Muscle layer of colon (tissue), 2 donors: ENCODE measurements around the gene TMEM81.

Experiments
- H3K27ac ChIP-seq: one replicate; pipeline ENCODE4 v1.7.0; 2013; ENCODE audit warnings: low read depth, mild to moderate bottlenecking, low read length, moderate library complexity
- H3K27me3 ChIP-seq, 2 donors: one replicate each; pipeline ENCODE4 v1.7.0; 2013; ENCODE audit warnings: low read length in 2 of 2, mild to moderate bottlenecking in 2 of 2; ENCODE audit not compliant: insufficient read depth in 2 of 2, control insufficient read depth in 1 of 2
- H3K36me3 ChIP-seq: one replicate; pipeline ENCODE4 v1.7.0; 2013; ENCODE audit warnings: mild to moderate bottlenecking, low read length; ENCODE audit not compliant: insufficient read depth
- H3K4me1 ChIP-seq: one replicate; pipeline ENCODE4 v1.7.0; 2013; ENCODE audit warnings: mild to moderate bottlenecking, low read length; ENCODE audit not compliant: insufficient read depth
- H3K4me3 ChIP-seq, 2 donors: one replicate each; pipeline ENCODE4 v1.7.0; 2013; ENCODE audit warnings: low read length in 2 of 2, low read depth in 1 of 2, mild to moderate bottlenecking in 1 of 2, moderate library complexity in 1 of 2
- H3K9ac ChIP-seq: one replicate; pipeline ENCODE4 v1.7.0; 2013; ENCODE audit warnings: low read length
- H3K9me3 ChIP-seq: one replicate; pipeline ENCODE4 v1.7.0; 2013; ENCODE audit warnings: mild to moderate bottlenecking, low read length
- donor health status: abdominal sarcoma.
- donor health status: Adenocarcinoma of cecum.

Gene TMEM81

DNA sequence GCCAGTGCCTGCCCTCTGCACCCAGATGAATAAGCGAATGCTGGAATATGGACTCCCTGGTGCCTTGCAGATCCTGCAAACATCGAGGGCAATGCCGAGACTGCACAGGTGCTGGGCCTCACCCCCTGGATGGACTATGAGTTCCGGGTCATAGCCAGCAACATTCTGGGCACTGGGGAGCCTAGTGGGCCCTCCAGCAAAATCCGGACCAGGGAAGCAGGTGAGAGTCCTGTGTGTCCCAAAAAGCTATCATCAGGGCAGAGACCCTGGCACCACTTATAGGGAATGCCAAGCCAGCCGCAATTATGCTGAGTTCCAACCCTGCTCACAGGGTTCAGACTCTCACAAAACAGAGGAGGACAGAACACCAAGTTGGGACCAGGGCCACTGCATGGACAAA, 17.2 kb downstream of the TMEM81 start:
- Histone ChIP-seq H3K9ac (no peak overlapping the region), H3K4me1 (peaks cover 7% of the 10 kb centered on the region)

DNA sequence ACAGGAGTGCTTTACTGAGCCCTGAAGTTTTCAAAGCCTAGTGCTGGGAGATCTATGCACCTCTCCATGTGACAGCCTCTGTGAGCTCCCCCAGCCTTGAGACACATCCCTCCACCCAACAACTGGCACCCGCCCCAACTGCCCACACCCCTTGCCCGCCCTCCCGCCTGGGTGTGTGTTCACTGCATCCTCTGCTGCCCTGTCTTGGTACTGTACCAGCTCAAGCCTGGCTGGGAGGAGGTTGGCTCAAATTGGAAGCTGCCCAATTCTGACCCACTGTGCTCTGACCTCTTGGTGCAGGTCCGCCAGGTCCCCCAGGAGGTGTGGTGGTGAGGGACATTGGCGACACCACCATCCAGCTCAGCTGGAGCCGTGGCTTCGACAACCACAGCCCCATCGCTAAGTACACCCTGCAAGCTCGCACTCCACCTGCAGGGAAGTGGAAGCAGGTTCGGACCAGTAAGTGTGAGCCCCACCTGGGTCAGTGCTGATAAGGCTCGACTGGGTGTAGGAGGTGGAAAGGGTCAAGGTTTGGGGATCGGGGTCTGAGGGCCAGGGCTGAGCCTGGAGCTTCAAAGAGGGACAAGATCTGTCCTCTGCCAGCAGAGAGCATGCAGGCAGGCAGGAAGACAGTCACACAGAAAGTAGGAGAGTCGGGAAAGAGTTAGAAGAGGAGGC, 18.0 kb downstream of the TMEM81 start:
- Histone ChIP-seq H3K36me3 (no peaks in the 10 kb centered on the region), H3K9me3 (no peaks in the 10 kb centered on the region), H3K9ac (no peak overlapping the region), H3K4me1 (peaks cover 7% of the 10 kb centered on the region), H3K4me3 (no peak overlapping the region), H3K27me3 (no peaks in the 10 kb centered on the region), H3K27ac (no peak overlapping the region)

More for the DNA sequence above, 17.2 kb downstream of the TMEM81 start:
- H3K9me3 ChIP-seq, result no peaks in the 10 kb centered on the region
- no peak overlapping the region for H3K4me3 ChIP-seq
- no peaks in the 10 kb centered on the region for H3K36me3 ChIP-seq
- no peaks in the 10 kb centered on the region for H3K27me3 ChIP-seq
- no peak overlapping the region for H3K27ac ChIP-seq

DNA sequence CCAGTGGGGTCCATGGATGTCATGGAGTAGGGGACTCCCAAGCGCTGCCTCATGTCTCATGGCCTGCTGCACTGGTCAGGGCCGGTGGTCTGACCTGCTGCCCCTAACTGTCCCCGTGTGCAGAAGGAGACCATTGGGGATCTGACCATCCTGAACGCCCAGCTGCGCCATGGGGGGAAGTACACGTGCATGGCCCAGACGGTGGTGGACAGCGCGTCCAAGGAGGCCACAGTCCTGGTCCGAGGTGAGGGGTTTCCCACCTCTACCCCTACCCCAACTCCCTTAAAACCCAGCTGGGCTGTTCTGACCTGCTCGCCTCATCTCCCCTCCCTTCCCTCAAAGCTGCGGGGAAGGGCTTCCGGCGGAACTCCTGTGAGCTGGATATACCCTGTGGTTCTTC, 18.6 kb downstream of the TMEM81 start:
- H3K36me3 ChIP-seq, result no peaks in the 10 kb centered on the region
- no peak overlapping the region for H3K4me3 ChIP-seq
- no peak overlapping the region for H3K27ac ChIP-seq
- H3K4me1 ChIP-seq, result peaks cover 7% of the 10 kb centered on the region
- H3K27me3 ChIP-seq, result no peaks in the 10 kb centered on the region
- no peak overlapping the region for H3K9ac ChIP-seq
- H3K9me3 ChIP-seq, result no peaks in the 10 kb centered on the region

DNA sequence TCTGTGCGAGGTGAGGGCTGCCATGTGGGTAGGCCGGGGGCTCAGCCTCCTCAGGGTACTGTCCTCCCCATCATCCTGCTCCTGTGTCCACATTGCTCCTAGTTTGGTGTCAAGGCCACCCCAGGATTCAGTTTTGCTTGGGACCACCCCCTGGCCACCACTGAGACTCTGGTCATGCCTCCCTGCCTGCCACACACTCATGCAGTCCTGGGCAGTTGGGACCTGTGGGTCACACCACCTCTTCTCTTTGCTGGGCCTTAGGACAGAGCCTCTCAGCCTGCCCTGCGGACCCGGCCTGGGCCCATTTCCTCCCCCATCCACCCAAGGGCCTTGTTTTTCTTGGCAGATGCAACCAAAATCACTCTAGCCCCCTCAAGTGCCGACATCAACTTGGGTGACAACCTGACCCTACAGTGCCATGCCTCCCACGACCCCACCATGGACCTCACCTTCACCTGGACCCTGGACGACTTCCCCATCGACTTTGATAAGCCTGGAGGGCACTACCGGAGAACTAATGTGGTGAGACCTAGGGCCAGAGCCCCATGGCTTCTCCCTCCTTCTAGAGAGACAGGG, 19.4 kb downstream of the TMEM81 start:
- no peak overlapping the region for H3K4me3 ChIP-seq
- H3K4me1 ChIP-seq, result peaks cover 7% of the 10 kb centered on the region
- H3K27ac ChIP-seq, result no peak overlapping the region
- H3K27me3 ChIP-seq, result no peaks in the 10 kb centered on the region
- no peaks in the 10 kb centered on the region for H3K36me3 ChIP-seq
- H3K9ac ChIP-seq, result no peak overlapping the region
- no peaks in the 10 kb centered on the region for H3K9me3 ChIP-seq

DNA sequence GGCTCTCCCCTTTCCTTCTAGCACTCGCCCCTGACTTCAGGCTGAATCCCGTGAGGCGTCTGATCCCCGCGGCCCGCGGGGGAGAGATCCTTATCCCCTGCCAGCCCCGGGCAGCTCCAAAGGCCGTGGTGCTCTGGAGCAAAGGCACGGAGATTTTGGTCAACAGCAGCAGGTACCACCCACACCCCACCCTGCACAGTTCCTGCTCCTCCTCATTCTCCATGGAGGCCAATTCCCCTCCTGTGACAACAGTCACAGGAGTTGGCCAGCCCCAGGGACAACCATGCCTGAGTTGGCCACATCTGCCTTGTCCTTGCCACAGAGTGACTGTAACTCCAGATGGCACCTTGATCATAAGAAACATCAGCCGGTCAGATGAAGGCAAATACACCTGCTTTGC, 20.0 kb downstream of the TMEM81 start:
- no peaks in the 10 kb centered on the region for H3K27me3 ChIP-seq
- peaks cover 7% of the 10 kb centered on the region for H3K4me1 ChIP-seq
- H3K9me3 ChIP-seq, result no peaks in the 10 kb centered on the region
- H3K9ac ChIP-seq, result no peak overlapping the region
- H3K4me3 ChIP-seq, result no peak overlapping the region
- H3K27ac ChIP-seq, result no peak overlapping the region
- H3K36me3 ChIP-seq, result no peaks in the 10 kb centered on the region

DNA sequence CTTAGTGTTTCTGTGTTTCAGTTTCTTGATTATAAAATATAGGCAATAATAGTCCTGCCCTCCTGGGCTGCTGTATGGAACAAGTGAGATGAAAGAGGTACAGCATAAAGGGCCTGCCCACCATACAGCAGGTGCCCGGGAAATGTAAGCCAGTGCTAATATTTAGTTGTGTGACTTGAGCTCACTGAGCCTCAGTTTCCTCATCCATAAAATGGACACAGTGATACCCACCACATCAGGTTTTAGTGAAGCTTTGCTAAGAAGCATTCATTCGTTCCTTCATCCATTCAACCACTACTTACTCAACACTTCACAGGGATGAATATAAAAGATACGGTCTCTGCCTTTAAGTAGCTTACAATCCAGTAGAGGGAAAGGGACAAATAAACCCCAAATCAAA, 21.4 kb downstream of the TMEM81 start:
- no peaks in the 10 kb centered on the region for H3K36me3 ChIP-seq
- no peaks in the 10 kb centered on the region for H3K4me1 ChIP-seq
- H3K27me3 ChIP-seq, result no peaks in the 10 kb centered on the region
- H3K9me3 ChIP-seq, result no peaks in the 10 kb centered on the region
- H3K27ac ChIP-seq, result no peak overlapping the region
- H3K9ac ChIP-seq, result no peak overlapping the region
- no peak overlapping the region for H3K4me3 ChIP-seq

DNA sequence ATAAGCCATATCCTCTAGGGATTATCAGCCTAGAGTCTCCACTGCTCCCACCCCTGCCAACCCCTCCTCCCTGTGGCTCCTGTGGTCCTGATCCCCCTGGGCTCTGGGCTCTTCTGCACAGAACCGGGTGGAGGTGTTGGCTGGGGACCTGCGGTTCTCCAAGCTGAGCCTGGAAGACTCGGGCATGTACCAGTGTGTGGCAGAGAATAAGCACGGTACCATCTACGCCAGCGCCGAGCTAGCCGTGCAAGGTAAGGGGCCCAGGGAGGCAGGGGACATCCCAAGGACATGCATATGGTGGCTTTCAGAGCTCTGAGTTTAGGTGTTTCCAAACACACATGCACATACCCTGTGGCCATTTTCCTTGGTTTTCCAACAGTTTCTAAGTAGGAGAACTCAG, 21.9 kb downstream of the TMEM81 start:
- no peaks in the 10 kb centered on the region for H3K4me1 ChIP-seq
- H3K9me3 ChIP-seq, result no peaks in the 10 kb centered on the region
- H3K36me3 ChIP-seq, result no peaks in the 10 kb centered on the region
- H3K4me3 ChIP-seq, result no peak overlapping the region
- no peak overlapping the region for H3K9ac ChIP-seq
- no peaks in the 10 kb centered on the region for H3K27me3 ChIP-seq
- no peak overlapping the region for H3K27ac ChIP-seq

DNA sequence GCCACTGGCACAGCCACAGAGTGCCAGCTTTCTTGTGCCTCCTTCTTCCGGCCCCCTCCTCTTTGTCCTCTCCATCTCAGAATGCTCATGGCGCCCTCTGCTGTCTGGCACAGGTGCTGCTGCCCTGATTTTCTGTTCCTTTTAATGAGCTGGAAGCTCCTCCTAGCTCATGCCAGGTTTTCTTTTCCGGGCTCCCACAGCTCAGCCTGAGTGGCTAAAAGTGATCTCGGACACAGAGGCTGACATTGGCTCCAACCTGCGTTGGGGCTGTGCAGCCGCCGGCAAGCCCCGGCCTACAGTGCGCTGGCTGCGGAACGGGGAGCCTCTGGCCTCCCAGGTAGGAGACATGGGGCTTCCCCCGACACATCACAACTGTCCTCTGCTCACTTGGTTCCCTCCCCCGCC, 22.6 kb downstream of the TMEM81 start:
- no peaks in the 10 kb centered on the region for H3K4me1 ChIP-seq
- no peaks in the 10 kb centered on the region for H3K9me3 ChIP-seq
- no peak overlapping the region for H3K4me3 ChIP-seq
- no peak overlapping the region for H3K27ac ChIP-seq
- H3K36me3 ChIP-seq, result no peaks in the 10 kb centered on the region
- H3K9ac ChIP-seq, result no peak overlapping the region
- no peaks in the 10 kb centered on the region for H3K27me3 ChIP-seq

DNA sequence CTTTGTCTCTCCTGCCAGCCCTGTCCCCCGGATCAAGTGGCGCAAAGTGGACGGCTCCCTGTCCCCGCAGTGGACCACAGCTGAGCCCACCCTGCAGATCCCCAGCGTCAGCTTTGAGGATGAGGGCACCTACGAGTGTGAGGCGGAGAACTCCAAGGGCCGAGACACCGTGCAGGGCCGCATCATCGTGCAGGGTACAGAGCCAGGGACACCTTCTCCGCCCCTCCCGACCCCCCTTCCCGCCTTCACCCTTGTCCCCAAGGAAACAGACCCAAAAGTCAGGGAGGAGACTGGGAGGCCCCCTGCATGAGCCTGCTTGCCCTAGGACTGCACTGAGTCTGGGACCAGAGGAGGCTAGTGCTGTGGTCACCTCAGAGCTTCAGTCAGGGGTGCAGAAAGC, 23.0 kb downstream of the TMEM81 start:
- Histone ChIP-seq H3K9me3 (no peaks in the 10 kb centered on the region), H3K9ac (no peak overlapping the region), H3K27ac (no peak overlapping the region), H3K36me3 (no peaks in the 10 kb centered on the region), H3K27me3 (no peaks in the 10 kb centered on the region), H3K4me3 (no peak overlapping the region), H3K4me1 (no peaks in the 10 kb centered on the region)

DNA sequence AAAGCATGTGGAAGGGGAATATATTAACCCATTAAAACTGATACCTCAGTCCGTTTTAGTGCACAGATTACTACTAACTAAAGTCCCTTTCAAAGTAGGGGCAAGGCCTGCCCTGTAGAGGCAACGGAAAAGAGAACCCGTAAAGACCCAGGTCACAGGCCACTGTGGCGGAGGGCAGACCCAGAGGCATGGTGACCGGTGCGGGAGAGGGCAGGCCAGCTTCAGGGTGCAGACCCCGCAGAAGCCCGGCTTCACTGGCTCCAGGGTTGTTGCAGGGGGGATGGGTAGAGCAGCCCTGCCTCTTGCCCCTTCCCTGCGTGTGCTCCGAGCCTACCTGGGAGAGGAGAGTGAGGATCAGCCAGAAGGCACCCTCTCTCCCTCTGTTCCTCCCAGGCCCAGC, 23.5 kb downstream of the TMEM81 start:
- no peak overlapping the region for H3K4me3 ChIP-seq
- H3K9me3 ChIP-seq, result no peaks in the 10 kb centered on the region
- no peak overlapping the region for H3K9ac ChIP-seq
- no peak overlapping the region for H3K27ac ChIP-seq
- no peaks in the 10 kb centered on the region for H3K36me3 ChIP-seq
- no peaks in the 10 kb centered on the region for H3K4me1 ChIP-seq
- no peaks in the 10 kb centered on the region for H3K27me3 ChIP-seq

DNA sequence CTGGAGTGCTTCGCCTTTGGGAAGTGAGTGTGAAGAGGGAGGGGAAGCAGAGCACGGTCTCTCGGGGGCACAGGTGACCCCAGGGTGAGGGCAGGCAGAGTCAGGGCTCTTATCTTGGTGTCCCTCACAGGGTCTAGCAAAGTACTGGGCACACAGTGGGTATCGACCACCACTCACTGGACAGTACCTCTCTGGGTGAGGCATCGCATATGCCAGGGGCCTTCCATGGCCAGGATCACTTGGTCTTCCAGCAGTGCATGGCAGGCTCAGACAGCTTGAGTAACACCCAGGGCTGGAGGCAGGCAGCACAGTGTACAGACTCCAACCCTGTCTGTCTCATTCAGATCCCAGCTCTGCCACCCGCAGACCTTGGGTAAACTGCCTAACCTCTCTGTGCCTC, 24.6 kb downstream of the TMEM81 start:
- Histone ChIP-seq H3K36me3 (no peaks in the 10 kb centered on the region), H3K27ac (no peak overlapping the region), H3K4me1 (no peaks in the 10 kb centered on the region), H3K27me3 (no peaks in the 10 kb centered on the region), H3K9ac (no peak overlapping the region), H3K9me3 (no peaks in the 10 kb centered on the region), H3K4me3 (no peak overlapping the region)

DNA sequence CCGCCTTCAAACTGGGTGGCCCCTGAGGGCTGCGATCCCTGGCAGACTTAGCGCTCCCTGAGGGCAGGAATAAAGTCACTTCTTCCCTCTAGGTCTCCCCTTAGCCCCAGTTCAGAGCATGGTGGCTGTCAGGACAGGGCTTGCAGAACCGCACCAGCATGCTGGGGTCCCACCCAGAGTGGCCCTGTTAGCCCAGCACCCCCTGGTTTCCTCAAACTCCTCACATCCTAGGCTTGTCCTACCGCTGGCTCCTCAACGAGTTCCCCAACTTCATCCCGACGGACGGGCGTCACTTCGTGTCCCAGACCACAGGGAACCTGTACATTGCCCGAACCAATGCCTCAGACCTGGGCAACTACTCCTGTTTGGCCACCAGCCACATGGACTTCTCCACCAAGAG, 25.4 kb downstream of the TMEM81 start:
- no peaks in the 10 kb centered on the region for H3K9me3 ChIP-seq
- no peak overlapping the region for H3K4me3 ChIP-seq
- no peak overlapping the region for H3K9ac ChIP-seq
- H3K4me1 ChIP-seq, result no peaks in the 10 kb centered on the region
- H3K27ac ChIP-seq, result no peak overlapping the region
- H3K27me3 ChIP-seq, result peaks cover 0 to 3% of the 10 kb centered on the region in 2 donors
- H3K36me3 ChIP-seq, result no peaks in the 10 kb centered on the region
